Endothelial cell of umbilical vein (primary cell): ENCODE measurements around the gene SLC24A3. TPM values are rescaled to one million over a fixed set of nuclear protein-coding genes. Genes with fewer than 3 reads are reported as not detected.

Experiments
- BruUV-seq: library from RNA; stranded (reverse); fragments of 400-500 nt; replicated peaks from 2 replicates; lab custom pipeline; 2021; lab: Mats Ljungman, UMichigan
- CTCF ChIA-PET: fragments of 300-600, 350-600 bp; sonication (Branson Sonifier 250); formaldehyde crosslinking; loops from one replicate; lab custom pipeline; 2021; ENCODE audit warnings: antibody characterized with exemption, inconsistent platforms; lab: Charles Lee
- POLR2A ChIA-PET: fragments of 300-600, 350-600 bp; sonication (Branson Sonifier 250); formaldehyde crosslinking; loops from one replicate; lab custom pipeline; 2021; ENCODE audit warnings: antibody characterized with exemption, inconsistent platforms; lab: Charles Lee
- DNase-seq: peaks from one replicate; pipeline ENCODE4 v3.0.0-alpha.2; 2011; ENCODE audit warnings: low read depth, low spot score
- FAIRE-seq: peaks from 2 replicates; lab custom pipeline; 2011; peaks lifted over from hg19 to GRCh38; lab: Jason Lieb, UNC
- H2AFZ ChIP-seq: 2 replicates; pipeline ENCODE4 v1.6.0; 2012; ENCODE audit warnings: low read depth, low read length, control low read depth, inconsistent platforms
- H3K27ac ChIP-seq: 2 replicates; pipeline ENCODE4 v1.5.1; 2011; ENCODE audit warnings: low read depth, mild to moderate bottlenecking, control low read depth, low read length, moderate library complexity; ENCODE audit not compliant: insufficient read depth
- H3K27me3 ChIP-seq, 2 experiments: 2 replicates each; pipeline versions ENCODE4 v1.6.0 to v1.6.1; 2011; ENCODE audit warnings: low read length in 2 of 2, mixed read lengths in 1 of 2; ENCODE audit not compliant: control insufficient read depth in 2 of 2, insufficient read depth in 2 of 2
- H3K36me3 ChIP-seq, 2 experiments: 2 replicates in 1 of 2; 3 replicates in 1 of 2; pipeline ENCODE4 v1.5.1; 2011; ENCODE audit warnings: low read length in 2 of 2, mild to moderate bottlenecking in 1 of 2, moderate library complexity in 1 of 2; ENCODE audit not compliant: control insufficient read depth in 2 of 2, insufficient read depth in 2 of 2; ENCODE audit errors: extremely low read depth in 1 of 2
- H3K4me1 ChIP-seq: 3 replicates; pipeline ENCODE4 v1.5.1; 2011; ENCODE audit warnings: mild to moderate bottlenecking, low read length; ENCODE audit not compliant: control insufficient read depth, insufficient read depth; ENCODE audit errors: extremely low read depth
- H3K4me2 ChIP-seq: 2 replicates; pipeline ENCODE4 v1.6.1; 2011; ENCODE audit warnings: low read length, control low read depth, mixed read lengths; ENCODE audit not compliant: insufficient read depth
- H3K4me3 ChIP-seq, 3 experiments: fragments of 200-600 bp in 1 of 3; sonication (generic), shearing (Covaris generic) in 1 of 3; replicated peaks in 1 of 3; 2 replicates each; pipeline ENCODE4 v1.5.1; 2011 to 2016; ENCODE audit warnings: control low read depth in 3 of 3, low read length in 3 of 3, mild to moderate bottlenecking in 2 of 3, inconsistent platforms in 1 of 3, low read depth in 1 of 3, moderate library complexity in 1 of 3; ENCODE audit not compliant: insufficient read depth in 1 of 3
- H3K79me2 ChIP-seq: 2 replicates; pipeline ENCODE4 v1.6.0; 2012; ENCODE audit warnings: low read length, inconsistent platforms; ENCODE audit not compliant: control insufficient read depth, insufficient read depth
- H3K9ac ChIP-seq: replicated peaks from 2 replicates; pipeline ENCODE3; 2011; ENCODE audit warnings: low read length, control low read depth; ENCODE audit not compliant: insufficient read depth; ENCODE audit errors: extremely low read depth
- H3K9me1 ChIP-seq: replicated peaks from 3 replicates; pipeline ENCODE4 v1.6.0; 2011; ENCODE audit warnings: mild to moderate bottlenecking, low read length; ENCODE audit not compliant: control insufficient read depth, insufficient read depth; ENCODE audit errors: extremely low read depth
- H3K9me3 ChIP-seq: replicated peaks from 2 replicates; pipeline ENCODE4 v1.5.1; 2012; ENCODE audit warnings: low read length, inconsistent platforms; ENCODE audit not compliant: control insufficient read depth, insufficient read depth
- H4K20me1 ChIP-seq: replicated peaks from 2 replicates; pipeline ENCODE3; 2011; ENCODE audit warnings: mild to moderate bottlenecking, low read length; ENCODE audit not compliant: control insufficient read depth, insufficient read depth; ENCODE audit errors: extremely low read depth
- EZH2 ChIP-seq: IDR thresholded peaks from 2 replicates; pipeline ENCODE4 v1.6.1; 2012; ENCODE audit warnings: borderline replicate concordance, low read depth, mild to moderate bottlenecking, moderate library complexity, low read length, inconsistent platforms; ENCODE audit not compliant: severe bottlenecking
- FOS ChIP-seq: IDR thresholded peaks from 2 replicates; pipeline ENCODE4 v1.6.1; 2011; ENCODE audit warnings: mild to moderate bottlenecking, low read length, moderate library complexity, borderline replicate concordance; ENCODE audit not compliant: insufficient read depth
- GATA2 ChIP-seq: IDR thresholded peaks from 2 replicates; pipeline ENCODE4 v1.7.0; 2011; ENCODE audit warnings: low read depth, mild to moderate bottlenecking, moderate library complexity, mixed read lengths, low read length; ENCODE audit not compliant: insufficient read length, insufficient read depth
- JUN ChIP-seq: IDR thresholded peaks from 2 replicates; pipeline ENCODE4 v1.6.1; 2011; ENCODE audit warnings: borderline replicate concordance, low read depth; ENCODE audit not compliant: insufficient read length, insufficient read depth
- MYC ChIP-seq: IDR thresholded peaks from one replicate; pipeline ENCODE4 v1.6.1; 2011; ENCODE audit warnings: mild to moderate bottlenecking, low read depth, low read length
- POLR2A ChIP-seq: IDR thresholded peaks from 2 replicates; pipeline ENCODE4 v1.6.1; 2012; ENCODE audit warnings: low read depth, mild to moderate bottlenecking, control low read depth, low read length
- POLR2AphosphoS5 ChIP-seq: IDR thresholded peaks from 2 replicates; pipeline ENCODE4 v1.6.1; 2012; ENCODE audit warnings: low read depth, mild to moderate bottlenecking, control low read depth, low read length, moderate library complexity; ENCODE audit not compliant: insufficient read depth
- dilution Hi-C: fragments of 300-500 bp; cut with MboI; formaldehyde crosslinking; loops from one replicate; pipeline ENCODE4 v1.15.0; 2019; ENCODE audit warnings: low sequenced_read_pairs; ENCODE audit not compliant: extremely low pct_ligation_motif_present
- intact Hi-C: fragments of 100-400 bp; cut with micrococcal nuclease; formaldehyde crosslinking; loops from one replicate; pipeline ENCODE4 v1.10.0; 2022
- polyA plus RNA-seq, 4 experiments: library from polyadenylated mRNA; depleted of rRNA in 3 of 4; stranded (reverse) in 3 of 4; unstranded in 1 of 4; fragments of >200 nt; gene quantifications; 2 replicates each; pipeline versions ENCODE4 v1.2.1 to v1.2.3, GENCODE V29; 2011 to 2012; ENCODE audit warnings: missing spikeins in 1 of 4
- total RNA-seq: library from RNA; stranded (reverse); gene quantifications from 2 replicates; pipeline ENCODE4 v1.2.3, GENCODE V29; 2021
- TF ChIP-seq, protein P1 (sequence below), 2 donors: IDR thresholded peaks; 1 replicate in 1 of 2; 2 replicates in 1 of 2; pipeline ENCODE4 v1.5.1; 2011; ENCODE audit warnings: low read length in 2 of 2, mild to moderate bottlenecking in 2 of 2, moderate library complexity in 2 of 2, control low read depth in 1 of 2, inconsistent platforms in 1 of 2, low read depth in 1 of 2; ENCODE audit not compliant: insufficient read depth in 1 of 2; ENCODE audit errors: extremely low read depth in 1 of 2
- TF ChIP-seq, protein P2 (sequence below): IDR thresholded peaks from 2 replicates; pipeline ENCODE4 v1.6.1; 2011; ENCODE audit not compliant: insufficient read depth, insufficient read length

SLC24A3 gene
- total and polyA plus RNA-seq, 2 donors (not counting 3 experiments of a cell fraction or from before 2014, with no cell fraction given) = not detected

DNA sequence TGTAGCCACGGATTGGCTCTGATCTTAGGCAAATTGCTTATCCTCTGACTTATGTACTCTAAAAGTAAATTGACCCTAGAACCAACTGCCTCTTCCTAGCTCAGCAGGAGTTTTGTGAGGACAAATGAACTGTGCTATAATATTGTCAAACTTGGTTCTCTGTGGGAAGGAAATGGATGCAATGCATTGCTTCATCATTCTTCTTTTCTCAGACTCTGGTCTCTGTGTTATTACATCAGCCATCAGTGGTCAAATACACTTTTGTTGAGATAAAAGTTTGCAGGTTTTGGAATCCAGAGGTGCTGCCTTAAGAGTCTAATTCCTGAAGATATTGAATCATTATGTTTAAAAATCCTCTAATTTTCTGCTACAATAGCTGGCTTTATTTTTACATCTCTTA lies 64.9 kb downstream of the SLC24A3 start:
- Histone ChIP-seq H3K4me2 (no peak overlapping the region), H3K27me3 (no peaks in the 10 kb centered on the region), H4K20me1 (no peaks in the 10 kb centered on the region), H2AFZ (no peak overlapping the region), H3K4me3 (no peak overlapping the region), H3K9me1 (no peaks in the 10 kb centered on the region), H3K79me2 (no peaks in the 10 kb centered on the region), H3K4me1 (no peaks in the 10 kb centered on the region), H3K27ac (no peak overlapping the region), H3K36me3 (no peaks in the 10 kb centered on the region), H3K9ac (no peak overlapping the region), H3K9me3 (no peaks in the 10 kb centered on the region)
- intact Hi-C loops = no loop called here
- dilution Hi-C loops = no loop called here
- TF ChIP-seq FOS = no peak
- TF ChIP-seq POLR2AphosphoS5 = no peak
- TF ChIP-seq, protein P1, sequence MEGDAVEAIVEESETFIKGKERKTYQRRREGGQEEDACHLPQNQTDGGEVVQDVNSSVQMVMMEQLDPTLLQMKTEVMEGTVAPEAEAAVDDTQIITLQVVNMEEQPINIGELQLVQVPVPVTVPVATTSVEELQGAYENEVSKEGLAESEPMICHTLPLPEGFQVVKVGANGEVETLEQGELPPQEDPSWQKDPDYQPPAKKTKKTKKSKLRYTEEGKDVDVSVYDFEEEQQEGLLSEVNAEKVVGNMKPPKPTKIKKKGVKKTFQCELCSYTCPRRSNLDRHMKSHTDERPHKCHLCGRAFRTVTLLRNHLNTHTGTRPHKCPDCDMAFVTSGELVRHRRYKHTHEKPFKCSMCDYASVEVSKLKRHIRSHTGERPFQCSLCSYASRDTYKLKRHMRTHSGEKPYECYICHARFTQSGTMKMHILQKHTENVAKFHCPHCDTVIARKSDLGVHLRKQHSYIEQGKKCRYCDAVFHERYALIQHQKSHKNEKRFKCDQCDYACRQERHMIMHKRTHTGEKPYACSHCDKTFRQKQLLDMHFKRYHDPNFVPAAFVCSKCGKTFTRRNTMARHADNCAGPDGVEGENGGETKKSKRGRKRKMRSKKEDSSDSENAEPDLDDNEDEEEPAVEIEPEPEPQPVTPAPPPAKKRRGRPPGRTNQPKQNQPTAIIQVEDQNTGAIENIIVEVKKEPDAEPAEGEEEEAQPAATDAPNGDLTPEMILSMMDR (IDR thresholded peaks at IDR 0.05; ENCODE audit: extremely low read depth in 1 of 2, insufficient read depth in 1 of 2, low read depth in 1 of 2, low read length in 2 of 2) = no peak
- TF ChIP-seq, protein P2, sequence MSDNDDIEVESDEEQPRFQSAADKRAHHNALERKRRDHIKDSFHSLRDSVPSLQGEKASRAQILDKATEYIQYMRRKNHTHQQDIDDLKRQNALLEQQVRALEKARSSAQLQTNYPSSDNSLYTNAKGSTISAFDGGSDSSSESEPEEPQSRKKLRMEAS = no peak
- TF ChIP-seq EZH2 = no peak
- TF ChIP-seq GATA2 = no peak
- TF ChIP-seq JUN = no peak
- no peak for TF ChIP-seq POLR2A
- TF ChIP-seq MYC = no peak
- ChIA-PET CTCF (no interaction called here), POLR2A (no interaction called here)
- no TSS peak for BruUV-seq
- FAIRE-seq (no peak), DNase-seq (no peak)
